T-helper 9 cell (primary cell): Measurements from ENCODE around the gene FA2H.
A peak's percentile ranks its signal among the peaks of the same experiment; 100 is the strongest.

Experiments
- DNase-seq: peaks from one replicate; pipeline ENCODE4 v3.0.0-alpha.2; 2020

Gene FA2H

DNA sequence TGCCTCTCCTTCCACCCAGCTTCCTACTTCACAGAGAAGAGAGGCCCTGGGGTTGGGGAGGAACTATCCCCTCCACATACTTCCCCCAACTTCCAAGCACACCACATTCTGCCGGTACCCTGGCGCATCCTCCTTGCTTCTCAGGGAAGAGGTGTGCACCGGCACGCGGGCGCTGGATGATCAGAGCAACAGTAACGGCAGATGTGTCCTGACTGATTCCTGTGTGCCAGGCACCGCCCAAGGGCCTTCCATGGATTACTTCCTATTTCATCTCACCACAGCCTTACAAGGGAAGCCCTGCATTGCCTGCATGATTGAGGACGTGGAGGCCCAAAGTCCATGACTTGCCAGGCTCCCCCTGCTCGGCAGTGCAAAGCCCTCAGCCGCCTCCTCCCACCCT is 52.9 kb downstream of the FA2H start:
- no peak for DNase-seq

DNA sequence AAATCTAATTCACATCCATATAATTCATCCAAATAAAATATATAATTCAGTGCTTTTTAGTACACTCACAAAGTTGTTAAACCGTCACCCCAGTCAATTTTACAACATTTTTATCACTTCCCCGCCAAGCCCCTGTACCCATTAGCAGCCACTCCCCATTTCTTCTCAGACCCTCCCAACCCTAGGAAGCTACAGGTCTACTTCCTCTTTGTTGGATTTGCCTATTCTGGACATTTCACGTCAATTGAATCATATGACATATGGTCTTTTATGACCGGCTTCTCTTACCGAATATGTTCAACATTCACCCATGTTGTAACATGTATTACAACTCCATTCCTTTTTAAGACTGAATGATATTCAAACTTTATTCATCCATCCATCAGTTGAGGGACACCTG is 54.0 kb downstream of the FA2H start:
- no peak for DNase-seq

DNA sequence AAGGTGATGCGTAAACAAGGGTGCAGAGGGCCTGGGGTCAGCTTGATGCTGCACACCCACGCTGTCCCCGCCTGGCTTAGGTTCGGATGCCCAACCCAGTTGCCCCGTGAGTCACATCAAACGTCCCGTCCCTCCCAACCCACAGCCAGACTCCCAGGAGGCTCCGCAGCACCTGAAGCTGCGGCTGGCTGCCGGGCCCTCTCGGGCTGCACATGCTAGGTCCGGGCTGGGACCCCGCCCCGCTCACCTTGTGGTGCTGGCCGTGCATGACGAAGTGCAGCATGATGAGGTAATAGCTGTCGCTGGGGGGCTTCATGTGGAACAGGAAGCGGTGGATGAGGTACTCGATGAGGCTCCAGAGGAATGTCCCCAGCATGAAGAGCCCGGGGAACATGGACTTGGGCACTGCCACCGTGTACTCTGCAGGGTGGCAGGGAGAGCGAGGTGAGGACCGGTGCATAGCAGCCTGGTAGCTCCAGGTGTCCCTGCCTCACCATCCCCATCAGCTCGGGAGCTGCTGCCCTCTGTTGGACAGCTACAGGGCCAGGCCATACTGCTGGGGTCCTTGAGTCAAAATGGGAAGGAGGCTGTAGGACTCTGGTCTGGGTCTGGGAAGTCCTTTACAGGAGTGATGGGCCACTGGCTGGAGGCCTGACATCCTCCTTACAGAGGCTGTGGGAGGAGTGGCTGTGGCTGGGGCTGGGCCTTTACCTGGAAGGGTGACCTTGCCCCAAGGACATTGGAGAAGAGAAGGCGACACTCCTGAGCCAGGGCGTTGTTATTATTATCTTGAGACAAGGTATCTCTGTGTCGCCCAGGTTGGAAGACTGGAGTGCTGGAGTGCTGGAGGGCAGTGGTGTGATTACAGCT is 55.6 kb downstream of the FA2H start:
- no peak for DNase-seq

DNA sequence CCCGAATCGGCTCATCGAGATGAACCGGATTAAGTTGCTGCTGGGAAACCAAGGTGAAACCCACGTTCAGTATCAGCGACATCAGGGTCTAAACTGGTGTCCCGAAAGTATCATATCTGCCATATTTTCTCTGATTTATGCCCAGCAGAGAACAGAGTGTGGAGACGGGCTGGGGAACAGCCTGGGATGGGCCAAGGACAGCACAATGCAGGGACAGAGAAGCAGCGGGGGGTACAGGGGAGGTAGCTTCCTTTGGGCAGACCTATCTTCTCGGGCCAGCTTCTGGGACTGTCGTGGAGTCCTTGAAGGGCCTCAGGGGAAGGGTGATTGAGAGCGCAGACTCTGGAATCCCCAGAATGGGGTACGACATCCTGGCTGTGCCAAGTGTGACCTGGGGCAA is 56.5 kb downstream of the FA2H start:
- no peak for DNase-seq

DNA sequence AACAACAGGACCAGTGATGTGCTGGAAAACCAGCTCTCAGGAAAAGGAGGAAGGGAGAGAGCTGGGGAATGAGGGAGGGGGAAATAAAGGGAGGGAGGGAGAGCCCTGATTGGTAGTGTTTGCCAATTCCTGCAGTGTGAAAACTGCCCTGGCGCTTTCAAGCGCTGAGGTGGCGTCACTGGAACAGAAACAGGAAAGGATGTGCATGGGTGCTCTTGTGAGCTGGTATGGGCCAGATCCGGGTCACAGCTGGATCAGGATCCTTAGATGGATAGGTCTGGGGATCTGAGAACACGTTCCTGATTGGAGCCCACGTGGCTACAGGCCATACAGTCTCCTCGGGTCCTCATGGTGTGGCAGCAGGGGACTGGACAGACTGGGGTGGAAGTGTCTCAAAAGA is 57.3 kb downstream of the FA2H start:
- DNase-seq = no peak

DNA sequence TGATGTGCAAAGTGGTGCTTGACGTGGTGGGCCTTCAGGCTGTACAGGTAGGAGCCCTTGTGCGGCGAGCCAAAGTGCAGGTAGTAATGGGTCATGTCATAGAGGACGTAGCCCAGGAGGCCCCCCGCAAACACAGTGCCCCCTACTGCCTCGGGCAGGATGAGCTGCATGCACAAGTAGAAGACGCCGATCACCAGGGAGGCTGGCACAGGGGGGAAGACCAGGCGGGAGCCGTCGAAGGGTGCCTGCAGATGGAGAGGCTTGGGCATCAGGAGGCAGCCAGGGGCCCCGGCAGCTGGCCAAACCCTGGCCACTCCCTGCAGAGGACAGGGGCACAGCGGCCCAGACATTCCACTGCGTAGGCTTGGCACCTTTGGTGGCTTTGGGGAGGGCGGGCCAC is 58.3 kb downstream of the FA2H start:
- DNase-seq = no peak

DNA sequence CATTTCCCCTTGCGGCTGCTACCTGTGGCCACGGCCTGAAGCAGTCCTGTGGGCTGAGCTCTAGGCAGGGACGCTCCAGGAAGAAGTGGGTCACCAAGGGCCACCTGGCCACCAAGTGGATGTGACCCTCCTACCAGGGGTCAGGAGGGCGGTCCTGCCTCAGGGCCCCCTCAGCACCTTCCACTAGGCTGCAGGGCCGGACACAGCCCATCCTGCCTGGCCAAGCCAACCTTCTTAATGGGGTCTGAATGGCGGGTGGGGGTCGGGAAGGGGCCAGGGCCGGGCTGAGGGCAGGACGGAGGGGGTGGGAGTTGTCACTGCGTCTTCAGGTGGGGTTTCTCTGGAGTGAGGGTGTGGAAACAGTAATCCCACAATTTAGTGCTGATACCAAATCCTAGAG is 60.7 kb downstream of the FA2H start:
- DNase-seq = no peak

DNA sequence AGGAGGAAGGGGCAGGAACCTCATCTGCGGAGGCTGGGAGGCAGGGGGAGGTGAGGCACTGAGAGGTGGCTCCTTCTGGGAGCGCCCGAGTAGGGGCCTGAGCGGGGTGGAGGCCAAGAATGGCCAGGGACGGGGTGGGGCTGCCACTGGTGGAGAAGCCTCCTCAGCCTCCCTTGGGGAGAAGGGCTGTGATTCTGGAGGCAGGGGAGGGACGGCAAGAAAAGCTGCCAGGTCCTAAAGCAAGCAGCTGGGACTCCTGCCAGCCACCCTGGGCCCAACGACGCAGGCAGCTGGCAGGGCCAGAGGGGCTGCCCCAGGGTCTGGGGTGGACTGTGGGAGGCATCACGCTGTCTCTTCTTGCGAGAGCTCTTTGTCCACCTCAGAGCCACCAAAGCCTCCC is 61.3 kb downstream of the FA2H start:
- no peak for DNase-seq

DNA sequence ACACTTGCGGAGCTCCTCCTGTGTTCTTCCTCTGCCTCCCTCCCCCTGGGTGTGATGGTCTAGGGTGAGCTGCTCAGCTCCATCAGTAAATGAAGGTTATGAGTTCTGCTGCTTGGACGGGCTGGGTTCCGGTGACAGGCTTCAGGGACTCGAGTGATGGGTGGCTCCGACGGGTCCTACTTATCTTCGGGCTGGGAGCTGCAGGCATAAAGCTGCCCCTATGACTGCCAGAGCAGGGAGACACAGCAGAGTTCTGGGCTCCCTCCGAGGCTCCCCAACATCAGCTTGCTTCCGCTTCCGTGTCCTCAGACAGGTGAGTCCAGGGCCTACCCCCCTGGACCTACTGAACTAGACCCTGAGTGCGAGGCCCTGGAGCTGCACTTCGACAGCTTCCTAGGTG is 62.7 kb downstream of the FA2H start:
- no peak for DNase-seq

DNA sequence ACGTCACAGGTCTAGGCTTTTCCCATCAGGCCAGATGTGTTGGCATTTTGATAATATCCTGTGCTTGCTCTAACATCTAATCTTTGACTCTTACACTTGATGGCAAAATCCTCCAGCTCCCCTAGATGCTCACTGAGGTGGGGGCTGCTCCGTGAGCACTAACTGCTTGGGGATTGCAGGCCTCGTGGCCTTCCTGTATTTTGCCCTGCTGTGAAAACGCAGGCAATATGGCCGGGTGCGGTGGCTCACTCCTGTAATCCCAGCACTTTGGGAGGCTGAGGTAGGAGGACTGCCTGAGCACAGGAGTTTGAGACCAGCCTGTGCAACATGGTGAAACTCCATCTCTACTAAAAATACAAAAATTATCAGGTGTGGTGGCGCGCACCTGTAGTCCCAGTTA is 64.2 kb downstream of the FA2H start:
- no peak for DNase-seq

DNA sequence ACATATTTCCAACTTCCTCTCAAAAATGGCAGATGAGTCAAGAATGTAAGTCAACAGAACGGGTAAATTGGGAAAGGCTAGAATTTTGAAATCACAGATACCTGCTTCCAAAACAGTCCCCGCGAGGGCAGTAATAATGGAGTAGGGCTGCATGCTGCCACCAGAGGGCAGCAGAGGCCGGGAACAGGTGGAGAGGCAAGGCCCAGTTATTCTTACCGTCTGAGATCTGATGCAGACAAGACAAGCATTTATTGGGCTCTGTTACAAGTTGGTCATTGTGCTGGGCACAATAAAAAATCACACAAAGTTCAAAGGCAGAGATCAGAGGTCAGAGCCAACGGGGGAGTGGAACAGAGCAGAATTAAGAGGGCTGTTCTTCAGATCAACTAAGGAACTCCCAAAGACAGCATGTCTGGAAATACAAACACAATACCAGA is 65.2 kb downstream of the FA2H start:
- DNase-seq = peak; percentile 81

DNA sequence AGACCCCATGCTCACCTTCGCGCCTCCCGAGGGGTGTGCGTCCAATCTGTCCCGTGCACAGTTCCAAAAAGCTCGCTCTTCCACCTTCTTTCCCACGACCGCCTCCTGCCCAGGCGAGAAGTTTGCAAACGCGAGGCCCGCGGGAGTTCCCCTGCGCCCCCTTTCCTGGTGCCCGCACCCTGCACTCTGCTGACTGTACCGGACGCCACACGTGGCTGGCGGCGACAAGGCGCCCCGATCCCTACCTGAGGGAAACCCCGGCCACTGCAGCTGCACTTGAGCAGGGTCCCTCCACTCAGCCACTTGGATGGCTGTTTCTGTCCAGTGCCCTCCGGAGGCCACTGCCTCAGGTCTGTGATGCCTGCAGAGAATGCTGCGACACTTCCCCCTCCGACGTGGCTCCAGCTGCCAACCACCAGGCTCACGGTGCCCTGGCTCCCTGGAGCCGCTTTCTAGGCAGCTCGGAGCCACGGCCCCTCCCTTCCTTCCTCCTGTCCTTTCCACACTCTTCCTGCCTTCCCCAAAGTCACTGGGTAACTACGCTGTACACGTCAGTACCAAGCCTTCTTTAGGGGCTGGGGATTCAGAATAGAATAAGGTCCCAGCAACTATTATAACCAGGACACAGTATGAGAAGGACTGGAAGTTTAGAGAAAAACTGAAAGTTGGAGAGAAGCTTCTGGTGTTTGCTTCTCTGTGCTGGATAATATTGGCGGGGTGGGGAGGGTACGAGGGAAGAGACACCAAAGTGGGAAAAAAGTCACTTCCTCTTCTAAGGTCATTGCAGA is 74.0 kb downstream of the FA2H start, which contains the start of gene MLKL:
Gene MLKL (minus strand): TSS at position 425 of the 788 bp plus-strand sequence. CDS start 5,105 bp downstream, outside the sequence.
- peak; percentile 57 for DNase-seq

DNA sequence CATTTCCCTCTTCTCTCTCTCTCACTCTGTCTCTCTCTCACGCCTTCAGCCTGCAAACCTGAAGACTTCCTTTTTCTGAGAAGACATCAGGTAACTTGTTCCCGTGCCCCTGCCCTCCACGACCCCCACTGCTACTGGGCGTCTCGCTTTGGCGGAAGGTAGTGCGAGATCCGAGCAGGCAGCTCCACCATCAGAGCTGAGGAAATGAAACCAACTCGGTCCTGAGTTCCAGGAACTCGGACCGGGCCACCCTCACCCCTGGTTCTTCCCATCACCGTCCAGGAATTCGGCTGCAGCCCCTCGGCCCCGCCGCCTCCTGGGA is 74.5 kb downstream of the FA2H start:
- DNase-seq = peak; percentile 7

DNA sequence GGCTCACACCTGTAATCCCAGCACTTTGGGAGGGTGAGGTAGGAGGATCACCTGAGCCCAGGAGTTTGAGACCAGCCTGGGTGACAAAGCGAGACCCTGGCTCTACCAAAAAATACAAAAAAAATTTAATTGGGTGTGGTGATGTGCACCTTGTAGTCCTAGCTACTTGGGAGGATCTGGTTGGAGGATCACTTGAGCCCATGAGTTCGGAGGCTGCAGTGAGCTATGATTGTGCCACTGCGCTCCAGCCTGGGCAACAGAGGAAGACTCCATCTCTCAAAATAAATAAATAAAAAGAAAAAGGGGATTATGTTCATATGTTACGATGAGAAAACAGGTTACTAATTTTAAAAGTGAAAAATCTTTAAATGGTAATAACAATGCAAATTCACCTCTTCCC is 75.0 kb downstream of the FA2H start:
- DNase-seq = no peak

DNA sequence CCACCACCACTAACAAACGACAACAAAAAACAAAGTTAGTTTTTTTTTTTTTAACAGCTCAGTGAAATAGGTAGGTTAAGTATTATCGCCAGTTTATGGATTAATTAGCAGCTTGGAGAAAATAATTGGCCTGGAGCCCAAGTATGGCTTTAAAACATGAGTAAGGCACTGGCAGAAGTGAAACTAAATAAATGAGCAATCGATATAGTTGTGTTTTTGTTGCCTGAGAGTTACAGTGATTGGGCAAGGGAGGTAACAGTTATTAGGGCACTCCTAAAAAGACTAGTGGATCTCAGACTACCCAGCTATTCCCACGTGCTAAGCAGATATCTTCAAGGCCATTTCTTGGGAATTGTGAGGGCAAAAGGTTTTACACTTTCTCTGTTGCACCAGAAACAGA is 76.4 kb downstream of the FA2H start:
- no peak for DNase-seq

DNA sequence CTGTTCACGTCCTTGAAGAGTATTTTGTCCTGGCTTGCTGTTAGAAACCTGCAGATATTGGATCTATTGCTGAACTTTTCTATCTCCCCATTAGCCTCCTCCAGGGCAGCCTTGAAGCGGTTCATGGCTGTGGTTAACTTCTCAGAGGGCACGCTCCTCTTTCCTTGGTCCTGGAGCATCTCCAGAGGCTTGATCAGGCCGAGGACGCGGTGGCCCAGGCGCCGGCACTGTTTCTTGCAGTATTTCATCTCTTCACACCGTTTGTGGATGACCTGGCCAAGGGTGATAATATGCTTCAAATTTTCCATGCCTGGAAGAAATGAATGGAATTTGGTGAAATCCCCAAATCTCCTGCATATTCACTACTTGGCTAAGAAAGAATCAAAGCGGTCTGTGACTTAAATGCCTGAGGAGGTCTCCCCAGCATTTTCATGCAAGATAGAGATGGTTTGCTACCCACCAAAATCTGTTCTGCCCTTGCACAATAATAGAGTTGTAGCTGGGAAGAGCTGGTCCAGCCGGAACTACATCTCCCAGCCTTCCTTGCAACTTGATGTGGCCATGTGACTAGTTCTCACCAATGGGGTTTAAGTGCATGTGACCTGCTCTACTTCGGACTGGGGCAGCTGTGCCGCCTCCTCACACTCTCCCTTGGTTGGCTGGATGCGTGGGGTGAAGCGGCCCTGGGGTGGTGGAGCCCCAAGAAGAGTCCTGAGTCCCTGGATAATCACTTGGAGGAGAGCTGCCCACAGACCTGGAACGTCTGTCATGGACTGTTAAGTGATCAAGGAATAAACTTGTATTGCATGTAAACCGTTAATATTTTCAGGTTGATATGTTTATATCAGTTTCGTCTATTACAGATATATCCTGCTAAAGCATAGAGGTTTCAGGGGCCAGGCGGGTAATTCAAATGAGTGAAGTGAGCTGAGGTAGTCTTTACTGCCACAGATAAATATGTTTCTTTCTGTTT is 78.9 kb downstream of the FA2H start:
- DNase-seq = peak; percentile 46

DNA sequence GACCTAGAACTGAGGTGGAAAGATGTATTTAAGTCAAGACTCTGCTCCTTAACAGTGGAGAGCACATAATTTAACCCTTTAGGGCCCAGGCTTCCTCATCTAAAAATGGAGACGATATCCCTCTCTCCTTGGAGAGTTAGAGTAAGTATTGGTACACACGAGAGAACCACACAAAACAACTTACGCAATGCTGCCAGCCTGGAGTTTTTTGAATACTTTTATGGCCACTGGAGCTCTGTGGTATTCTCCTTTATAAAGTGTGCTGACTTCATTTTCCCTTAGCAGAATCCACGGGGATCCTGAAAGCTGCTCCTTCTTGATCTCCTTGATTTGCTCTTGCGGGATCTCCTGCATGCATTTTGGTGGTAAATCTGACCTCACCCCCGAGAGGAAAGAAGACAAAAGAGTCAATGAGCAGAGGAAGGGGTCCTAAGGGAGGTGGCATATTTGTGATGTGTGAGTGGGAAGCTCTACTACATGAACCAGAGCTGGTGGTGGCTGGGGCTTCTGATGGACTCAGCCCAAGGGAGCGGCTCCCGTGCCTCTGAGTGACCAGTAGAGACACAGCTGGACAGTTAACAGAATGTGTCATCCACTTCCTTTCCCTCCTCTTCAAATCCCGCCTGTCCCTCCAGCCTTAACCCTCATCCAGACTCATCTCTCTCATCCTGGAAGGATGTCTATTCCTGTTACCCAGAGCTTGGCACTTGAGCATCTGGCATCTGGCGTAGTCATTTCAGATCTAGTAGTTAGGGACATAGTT is 83.3 kb downstream of the FA2H start:
- no peak for DNase-seq

DNA sequence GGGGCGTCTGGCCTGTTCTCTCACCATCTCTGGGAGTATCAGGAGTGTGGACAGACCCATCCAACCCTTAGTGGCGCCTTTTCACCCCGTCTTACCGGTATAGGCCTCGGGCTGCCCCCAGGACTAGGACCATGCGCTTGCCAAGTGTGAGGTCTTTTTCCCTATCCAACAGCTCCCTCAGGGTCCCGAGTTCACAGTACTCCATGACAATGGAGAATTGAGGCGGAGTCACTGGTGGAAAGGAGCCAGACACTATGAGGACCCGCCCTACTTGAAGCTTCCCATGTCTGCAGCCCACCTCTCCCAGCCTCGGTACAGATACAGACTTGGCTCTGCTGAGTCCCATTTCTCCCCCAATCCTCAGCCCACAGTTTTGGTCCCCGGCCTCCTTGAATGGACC is 92.1 kb downstream of the FA2H start:
- no peak for DNase-seq

DNA sequence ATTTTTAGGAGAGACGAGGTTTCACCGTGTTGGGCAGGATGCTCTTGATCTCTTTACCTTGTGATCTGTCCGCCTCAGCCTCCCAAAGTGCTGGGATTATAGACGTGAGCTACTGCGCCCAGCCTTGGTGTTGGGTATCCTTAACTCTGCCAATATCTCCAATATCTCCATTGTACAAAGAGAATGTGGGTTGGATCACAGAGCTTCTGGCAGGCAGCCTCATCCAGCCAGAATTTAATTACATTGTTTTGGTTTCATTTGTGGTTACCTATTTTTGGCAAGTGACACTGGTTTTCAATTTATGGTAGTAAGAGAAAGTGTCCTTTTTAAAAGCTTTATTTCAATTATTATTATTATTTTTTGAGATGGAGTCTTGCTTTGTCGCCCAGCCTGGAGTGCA is 93.9 kb downstream of the FA2H start:
- DNase-seq = no peak

DNA sequence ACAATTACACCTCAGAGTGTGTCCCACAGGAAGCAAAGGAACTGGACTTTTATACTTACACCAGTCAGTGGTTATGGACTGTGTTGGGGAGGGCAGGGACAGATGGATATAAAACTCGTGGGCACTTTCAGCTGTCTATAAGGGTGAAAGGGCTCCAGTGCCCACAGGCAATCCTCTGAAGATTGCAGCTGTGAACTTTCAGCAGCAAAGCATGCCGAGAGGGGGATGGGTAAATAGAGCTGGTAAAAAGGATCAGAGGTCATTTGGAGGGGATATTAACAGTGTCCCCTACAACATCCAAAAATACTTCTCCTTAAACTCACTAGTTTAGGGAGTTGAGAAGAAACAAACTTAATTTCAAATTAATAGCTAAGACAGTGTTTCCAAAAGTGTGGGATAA is 94.6 kb downstream of the FA2H start:
- no peak for DNase-seq

DNA sequence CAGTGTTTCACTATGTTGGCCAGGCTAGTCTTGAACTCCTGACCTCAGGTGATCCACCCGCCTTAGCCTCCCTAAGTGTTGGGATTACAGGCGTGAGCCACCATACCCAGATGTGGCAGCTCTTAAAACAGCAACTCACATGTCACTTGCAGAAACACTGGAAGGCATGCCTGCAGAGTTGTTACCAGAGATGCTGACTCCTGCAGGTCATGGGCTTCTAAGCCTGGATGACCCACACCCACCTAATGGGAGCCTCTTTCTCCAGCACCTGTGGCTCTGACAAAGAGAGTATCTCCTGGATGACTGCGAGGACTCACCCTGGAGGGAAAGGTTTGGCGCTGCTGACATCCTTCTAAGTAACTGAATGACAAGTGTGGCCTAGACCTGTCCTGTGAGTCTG is 96.8 kb downstream of the FA2H start:
- DNase-seq = no peak

DNA sequence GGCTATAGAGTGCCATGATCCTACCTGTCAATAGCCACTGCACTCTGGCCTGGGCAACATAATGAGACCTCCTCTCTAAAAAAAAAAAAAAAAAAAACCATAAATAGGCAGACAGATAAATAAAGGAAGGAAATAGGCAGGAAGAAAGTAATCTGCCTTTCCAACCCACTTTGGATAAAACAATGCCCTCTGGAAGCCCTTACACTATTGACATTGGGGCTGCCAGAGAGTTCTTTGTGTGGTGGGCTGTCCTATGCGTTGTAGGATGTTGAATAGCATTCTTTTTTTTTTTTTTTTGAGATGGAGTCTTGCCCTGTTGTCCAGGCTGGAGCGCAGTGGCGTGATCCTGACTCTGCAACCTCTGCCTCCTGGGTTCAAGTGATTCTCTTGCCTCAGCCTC is 100.7 kb downstream of the FA2H start:
- DNase-seq = no peak
